HG03521 (cell line): ENCODE results near the gene ENTPD1.
"Not testable (repeated sequence)": the region's sequence is repeated elsewhere in the genome, so short reads cannot be mapped to it uniquely, and the experiment has no call there.

Source experiments
- ATAC-seq: cut with Tn5 transposase; IDR thresholded peaks from one replicate; pipeline ENCODE4 v1.9.1; 2021; ENCODE audit warnings: mild to moderate bottlenecking, moderate library complexity; ENCODE audit not compliant: unreplicated experiment

ENTPD1 gene

GRCh38 chr10:95907456-95908253 lies 151.7 kb downstream of the ENTPD1 start, which contains the start of gene CC2D2B:
Gene CC2D2B (plus strand): TSS chr10:95907975. CDS start chr10:95911324, 3,349 bp downstream.
- ATAC-seq, result peak; percentile 74

DNA sequence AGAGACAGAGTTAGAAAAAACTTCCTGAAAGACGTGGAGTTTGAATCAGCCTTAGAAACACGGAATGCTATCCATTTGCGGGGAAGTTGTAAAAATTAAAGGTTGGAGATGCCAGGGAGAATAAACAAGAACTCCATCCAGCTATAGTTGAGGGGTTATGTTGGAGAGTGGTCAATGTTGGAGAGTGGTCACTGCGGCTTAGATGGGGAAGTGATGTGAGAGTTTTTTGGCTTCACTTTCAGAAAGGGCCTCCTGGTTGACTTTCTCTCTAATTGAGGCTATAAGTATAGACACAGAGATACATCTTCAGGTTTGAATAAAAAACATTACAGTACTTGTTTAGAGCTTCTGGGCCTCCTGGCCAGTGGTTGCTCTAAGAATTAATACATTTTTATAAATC lies 152.5 kb downstream of the ENTPD1 start:
- no peak for ATAC-seq

GRCh38 chr10:95909561-95909960 lies 153.6 kb downstream of the ENTPD1 start:
- ATAC-seq, result no peak

- ATAC-seq, result not testable (repeated sequence)
Measured at GRCh38 chr10:95916039-95916438, 160.1 kb downstream of the ENTPD1 start.
